GM19455 (cell line): ENCODE results near the gene TEAD1.

Experiments
- ATAC-seq: cut with Tn5 transposase; IDR thresholded peaks from one replicate; pipeline ENCODE4 v1.9.1; 2021; ENCODE audit not compliant: unreplicated experiment

TEAD1 gene

GRCh38 chr11:12784987-12785386 is 110.8 kb downstream of the TEAD1 start:
- ATAC-seq = no peak

GRCh38 chr11:12785901-12786300 is 111.7 kb downstream of the TEAD1 start:
- no peak for ATAC-seq

GRCh38 chr11:12786450-12786849 is 112.2 kb downstream of the TEAD1 start:
- ATAC-seq = no peak

GRCh38 chr11:12786891-12787290 is 112.7 kb downstream of the TEAD1 start:
- no peak for ATAC-seq

- ATAC-seq = no peak
Measured at GRCh38 chr11:12787847-12788246, 113.6 kb downstream of the TEAD1 start.

GRCh38 chr11:12789054-12789453 is 114.8 kb downstream of the TEAD1 start:
- no peak for ATAC-seq

GRCh38 chr11:12789596-12790215 is 115.5 kb downstream of the TEAD1 start:
- ATAC-seq = no peak

GRCh38 chr11:12790861-12791616 is 116.8 kb downstream of the TEAD1 start:
- ATAC-seq = no peak

- no peak for ATAC-seq
Measured at GRCh38 chr11:12792018-12792417, 117.8 kb downstream of the TEAD1 start.

- no peak for ATAC-seq
Measured at GRCh38 chr11:12792590-12792989, 118.4 kb downstream of the TEAD1 start.

GRCh38 chr11:12793065-12793464 is 118.8 kb downstream of the TEAD1 start:
- no peak for ATAC-seq

- ATAC-seq = no peak
Measured at GRCh38 chr11:12793506-12793905, 119.3 kb downstream of the TEAD1 start.

GRCh38 chr11:12794576-12795230 is 120.5 kb downstream of the TEAD1 start:
- no peak for ATAC-seq

GRCh38 chr11:12797996-12798395 is 123.8 kb downstream of the TEAD1 start:
- ATAC-seq = no peak

GRCh38 chr11:12798609-12799011 is 124.4 kb downstream of the TEAD1 start:
- no peak for ATAC-seq

GRCh38 chr11:12799334-12799835 is 125.2 kb downstream of the TEAD1 start:
- ATAC-seq = no peak

GRCh38 chr11:12800032-12800671 is 125.9 kb downstream of the TEAD1 start:
- ATAC-seq = no peak

GRCh38 chr11:12800871-12801270 is 126.7 kb downstream of the TEAD1 start:
- no peak for ATAC-seq

GRCh38 chr11:12801976-12802375 is 127.8 kb downstream of the TEAD1 start:
- ATAC-seq = no peak

GRCh38 chr11:12802418-12803085 is 128.3 kb downstream of the TEAD1 start:
- ATAC-seq = no peak
